ENCODE data around the gene PAQR8. TPM values are rescaled to one million over a fixed set of nuclear protein-coding genes. Genes with fewer than 3 reads are reported as not detected.
A peak's percentile ranks its signal among the peaks of the same experiment; 100 is the strongest.

PAQR8 gene
- total and polyA plus RNA-seq, 2 of the 4 experiments (the other 2 are of a cell fraction), result 1.4 to 1.6 TPM

DNA sequence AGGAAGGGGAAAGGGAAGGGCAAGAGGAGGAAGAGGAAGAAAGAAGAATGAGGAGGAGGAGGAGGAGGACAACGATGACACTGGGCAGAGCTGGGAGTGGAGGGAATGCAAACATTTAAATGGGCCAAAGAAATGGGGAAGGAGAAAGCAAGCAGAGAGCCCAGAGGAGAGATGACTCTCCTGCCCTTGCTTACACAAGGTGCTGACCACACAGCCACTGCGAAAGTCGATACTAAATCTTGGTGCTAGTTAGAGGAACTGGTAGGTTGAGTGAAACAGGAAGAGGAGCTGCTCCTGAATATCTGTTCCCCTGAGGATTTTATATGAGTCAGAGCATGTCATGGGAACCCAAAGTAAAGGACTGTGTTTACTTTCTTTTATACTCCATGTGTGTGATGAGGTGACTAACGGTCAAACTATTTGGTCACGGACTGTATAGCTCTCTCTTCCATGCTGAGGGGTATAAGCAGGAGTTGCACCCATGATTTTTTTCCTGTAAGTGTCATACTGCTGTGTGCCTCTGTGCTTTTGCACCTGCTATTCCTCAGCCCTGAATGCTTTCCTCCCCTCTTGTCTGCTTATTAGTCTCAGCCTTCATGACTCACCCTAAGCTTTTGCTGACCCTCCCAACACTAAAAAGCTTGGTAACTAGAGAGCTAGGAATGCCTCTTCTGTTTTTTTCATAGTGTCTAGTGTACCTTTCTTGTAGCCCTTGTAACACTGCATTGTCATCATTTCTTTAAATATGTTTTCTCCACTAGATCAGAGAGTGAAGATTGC, 9.5 kb upstream of the PAQR8 start (continued):
- TF ChIP-seq, protein P1, sequence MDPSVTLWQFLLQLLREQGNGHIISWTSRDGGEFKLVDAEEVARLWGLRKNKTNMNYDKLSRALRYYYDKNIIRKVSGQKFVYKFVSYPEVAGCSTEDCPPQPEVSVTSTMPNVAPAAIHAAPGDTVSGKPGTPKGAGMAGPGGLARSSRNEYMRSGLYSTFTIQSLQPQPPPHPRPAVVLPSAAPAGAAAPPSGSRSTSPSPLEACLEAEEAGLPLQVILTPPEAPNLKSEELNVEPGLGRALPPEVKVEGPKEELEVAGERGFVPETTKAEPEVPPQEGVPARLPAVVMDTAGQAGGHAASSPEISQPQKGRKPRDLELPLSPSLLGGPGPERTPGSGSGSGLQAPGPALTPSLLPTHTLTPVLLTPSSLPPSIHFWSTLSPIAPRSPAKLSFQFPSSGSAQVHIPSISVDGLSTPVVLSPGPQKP (IDR thresholded peaks at IDR 0.05; ENCODE audit: borderline replicate concordance, low read depth, low read length), result no peak
- TF ChIP-seq NFE2L2 (IDR thresholded peaks at IDR 0.05; ENCODE audit: low read depth, low read length), result no peak
- peak; percentile 42 for TF ChIP-seq CEBPB (IDR thresholded peaks at IDR 0.05; ENCODE audit: low read depth, low read length)

DNA sequence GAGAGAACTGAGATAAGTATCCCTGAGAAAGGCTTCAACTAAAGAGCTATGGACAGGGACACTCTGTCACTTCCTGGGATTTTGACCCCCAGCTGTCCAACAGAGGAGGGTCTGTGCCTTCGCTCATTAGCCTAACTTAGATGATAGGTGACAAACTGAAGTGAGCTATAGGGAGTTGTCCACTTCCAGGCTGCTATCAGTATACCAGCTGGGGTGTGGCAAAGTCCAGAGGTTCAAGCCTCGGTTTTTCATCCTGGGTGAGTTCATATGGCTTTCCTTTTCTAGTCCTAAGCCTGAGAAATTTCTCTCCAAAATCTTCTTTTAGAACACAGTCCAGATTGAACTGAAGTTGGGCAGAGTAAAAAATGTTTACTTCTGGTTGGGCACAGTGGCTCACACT, 5.9 kb upstream of the PAQR8 start:
- BruUV-seq (replicated peaks), result no TSS peak

More for the DNA sequence above, 5.9 kb upstream of the PAQR8 start:
- Histone ChIP-seq H3K27ac (ENCODE audit: insufficient read depth, low read length) (no peak overlapping the region), H2AFZ (replicated peaks; ENCODE audit: low read length, poor library complexity) (no peak overlapping the region), H3K27me3 (ENCODE audit: control insufficient read depth, insufficient read depth, low read length) (no peaks in the 10 kb centered on the region), H3K9ac (ENCODE audit: low read depth, low read length) (no peak overlapping the region), H3K4me3 (ENCODE audit: insufficient read depth, low read depth, low read length) (no peak overlapping the region), H3K4ac (ENCODE audit: low read depth, low read length) (no peak overlapping the region), H3K9me1 (ENCODE audit: insufficient read depth, low read length) (peaks cover 10% of the 10 kb centered on the region), H2AK9ac (replicated peaks; ENCODE audit: low read depth, low read length, poor library complexity) (no peak overlapping the region), H3K56ac (ENCODE audit: extremely low read depth, insufficient read depth, low read length) (no peak overlapping the region), H3K9me3 (ENCODE audit: control insufficient read depth, insufficient read depth, low read length) (no peaks in the 10 kb centered on the region), H4K20me1 (ENCODE audit: insufficient read depth, low read length) (no peaks in the 10 kb centered on the region; the same call in 1 of the 2 replicates), H3K18ac (ENCODE audit: low read depth, low read length) (no peak overlapping the region), H3K79me1 (ENCODE audit: low read depth in 1 of 2, low read length in 2 of 2) (no peaks in the 10 kb centered on the region), H4K91ac (ENCODE audit: insufficient read depth, low read depth, low read length) (no peak overlapping the region), H3K4me1 (ENCODE audit: control insufficient read depth, insufficient read depth, low read length) (peaks cover 14% of the 10 kb centered on the region), H4K8ac (ENCODE audit: low read depth in 2 of 2, low read length in 2 of 2) (no peak overlapping the region), H3K23ac (ENCODE audit: low read depth, low read length) (no peak overlapping the region), H2BK120ac (ENCODE audit: low read depth, low read length) (no peak overlapping the region), H3K36me3 (ENCODE audit: control insufficient read depth, insufficient read depth, low read length) (no peaks in the 10 kb centered on the region), H4K5ac (ENCODE audit: low read depth, low read length) (no peak overlapping the region), H2BK15ac (ENCODE audit: low read depth, low read length) (no peak overlapping the region), H3K14ac (replicated peaks; ENCODE audit: low read depth, low read length) (no peak overlapping the region), H2BK20ac (ENCODE audit: low read depth, low read length) (peak overlapping the region; percentile 8; the same call in 1 of the 2 replicates), H2BK5ac (ENCODE audit: low read depth, low read length, poor library complexity, severe bottlenecking) (no peak overlapping the region), H3K4me2 (ENCODE audit: low read depth, low read length) (no peak overlapping the region), H2AK5ac (ENCODE audit: low read depth, low read length) (no peak overlapping the region)
- in situ Hi-C loops (cut with MboI; ENCODE audit: low sequenced_read_pairs), result no loop called here
- CTCF ChIA-PET, result interaction anchor here (0.6 to 1.2 kb wide), 3 partner anchors 12 to 655 kb away, joined by 3 to 4 read pairs (median 3); no protein-coding TSS in a partner anchor
- no peak for ATAC-seq (ENCODE audit: low read depth)
- POLR2A ChIA-PET (ENCODE audit: unreplicated experiment), result no interaction called here
- no CpG with 5 or more reads among the region's 2 CpGs for WGBS, 2 experiments (ENCODE audit: extremely low coverage in 2 of 2, insufficient read length in 1 of 2)
- dilution Hi-C loops (cut with HindIII; ENCODE audit: low sequenced_read_pairs, unreplicated experiment), result no loop called here
- DNase-seq, result no peak
- TF ChIP-seq, protein P2, sequence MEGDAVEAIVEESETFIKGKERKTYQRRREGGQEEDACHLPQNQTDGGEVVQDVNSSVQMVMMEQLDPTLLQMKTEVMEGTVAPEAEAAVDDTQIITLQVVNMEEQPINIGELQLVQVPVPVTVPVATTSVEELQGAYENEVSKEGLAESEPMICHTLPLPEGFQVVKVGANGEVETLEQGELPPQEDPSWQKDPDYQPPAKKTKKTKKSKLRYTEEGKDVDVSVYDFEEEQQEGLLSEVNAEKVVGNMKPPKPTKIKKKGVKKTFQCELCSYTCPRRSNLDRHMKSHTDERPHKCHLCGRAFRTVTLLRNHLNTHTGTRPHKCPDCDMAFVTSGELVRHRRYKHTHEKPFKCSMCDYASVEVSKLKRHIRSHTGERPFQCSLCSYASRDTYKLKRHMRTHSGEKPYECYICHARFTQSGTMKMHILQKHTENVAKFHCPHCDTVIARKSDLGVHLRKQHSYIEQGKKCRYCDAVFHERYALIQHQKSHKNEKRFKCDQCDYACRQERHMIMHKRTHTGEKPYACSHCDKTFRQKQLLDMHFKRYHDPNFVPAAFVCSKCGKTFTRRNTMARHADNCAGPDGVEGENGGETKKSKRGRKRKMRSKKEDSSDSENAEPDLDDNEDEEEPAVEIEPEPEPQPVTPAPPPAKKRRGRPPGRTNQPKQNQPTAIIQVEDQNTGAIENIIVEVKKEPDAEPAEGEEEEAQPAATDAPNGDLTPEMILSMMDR (conservative IDR thresholded peaks at IDR 0.05; ENCODE audit: low read depth, low read length), result no peak
- TF ChIP-seq SMC3 (IDR thresholded peaks at IDR 0.05; ENCODE audit: low read depth, low read length) (no peak), USF2 (IDR thresholded peaks at IDR 0.05; ENCODE audit: low read depth, low read length) (no peak), MAFK (IDR thresholded peaks at IDR 0.05; ENCODE audit: low read depth, low read length) (no peak), MAZ (IDR thresholded peaks at IDR 0.05; ENCODE audit: borderline replicate concordance, low read depth, low read length) (no peak), MXI1 (IDR thresholded peaks at IDR 0.05; ENCODE audit: borderline replicate concordance, low read depth, low read length) (no peak), POLR2A (IDR thresholded peaks at IDR 0.05; ENCODE audit: low read depth, low read length) (no peak), RFX5 (IDR thresholded peaks at IDR 0.05; ENCODE audit: low read depth, low read length) (no peak), CEBPB (IDR thresholded peaks at IDR 0.05; ENCODE audit: low read depth, low read length) (no peak)
- intact Hi-C loops (cut with micrococcal nuclease), result no loop called here
